ENCODE data around the gene MRPL52. TPM values are rescaled to one million over a fixed set of nuclear protein-coding genes. Genes with fewer than 3 reads are reported as not detected.
A peak's percentile ranks its signal among the peaks of the same experiment; 100 is the strongest.

The MRPL52 gene
- total and polyA plus RNA-seq, 9 donors: 54.3 to 85.8 (median 67.1) TPM

DNA sequence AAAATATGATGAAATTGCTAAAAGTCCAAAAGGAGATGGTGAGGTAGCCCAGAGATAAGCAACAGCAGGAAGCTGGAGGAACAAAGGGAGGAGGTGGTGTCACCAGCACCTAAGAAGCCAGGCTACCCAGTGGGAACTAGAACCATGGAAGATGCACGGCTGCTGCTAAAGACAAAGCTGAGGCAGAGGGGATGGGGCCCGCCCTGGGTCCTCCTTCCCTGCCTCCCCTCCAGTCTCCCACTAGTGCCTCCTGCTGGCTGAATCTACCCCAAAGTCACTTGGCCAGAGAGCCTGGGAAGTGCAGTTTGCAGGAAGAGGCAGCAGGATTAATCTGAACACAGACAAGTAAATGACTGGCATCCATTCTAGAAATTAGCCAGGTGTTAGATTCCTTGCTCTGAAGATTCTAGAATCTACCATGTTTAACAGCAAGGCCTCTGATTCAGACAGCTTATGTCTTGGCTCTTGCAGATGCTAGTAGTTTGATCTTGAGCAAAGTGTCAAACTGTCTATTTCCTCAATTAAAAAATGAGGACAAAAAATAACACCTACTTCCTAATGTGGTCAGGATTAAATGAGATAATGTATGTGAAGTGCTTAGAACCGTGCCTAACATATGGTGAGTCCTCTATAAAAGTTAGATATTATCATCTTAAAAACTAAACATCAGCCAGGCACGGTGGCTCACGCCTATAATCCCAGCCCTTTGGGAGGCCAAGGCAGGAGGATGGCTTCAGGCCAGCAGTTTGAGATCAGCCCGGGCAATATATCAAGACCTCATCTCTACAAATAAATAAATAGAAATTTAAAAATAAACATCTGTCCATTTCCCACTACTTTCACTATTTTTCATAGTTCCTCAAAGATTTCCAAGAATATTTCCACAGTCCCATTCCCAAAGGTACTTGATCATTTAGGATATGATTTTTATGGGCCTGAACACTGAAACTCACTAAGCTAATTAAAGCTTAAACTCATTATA lies 36.0 kb downstream of the MRPL52 start:
- no peaks in the 10 kb centered on the region for H3K36me3 ChIP-seq (ENCODE audit: control insufficient read depth, insufficient read depth, low read length)
- DNase-seq: no peak
- 33% methylated on average over 1 of the region's 6 CpGs for WGBS (ENCODE audit: insufficient coverage)

DNA sequence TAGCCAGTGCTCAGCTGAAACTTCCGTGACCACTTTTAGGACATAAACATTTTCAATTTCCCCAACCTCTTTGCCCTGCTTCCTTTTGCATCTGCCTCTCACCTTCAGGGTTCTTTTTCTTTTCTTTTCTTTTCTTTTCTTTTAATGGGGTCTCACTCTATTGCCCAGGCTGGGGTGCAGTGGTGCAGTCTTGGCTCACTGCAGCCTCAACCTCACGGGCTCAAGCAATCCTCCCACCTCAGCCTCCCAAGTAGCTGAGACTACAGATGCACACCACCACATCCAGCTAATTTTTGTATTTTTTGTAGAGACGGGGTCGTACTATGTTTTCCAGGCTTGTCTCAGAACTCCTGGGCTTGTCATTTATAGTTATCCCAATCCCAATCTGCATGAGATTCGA lies 37.2 kb downstream of the MRPL52 start:
- WGBS (ENCODE audit: insufficient coverage): 100% methylated on average over 1 of the region's 5 CpGs
- Histone ChIP-seq H3K4me3 (ENCODE audit: low read length) (no peak overlapping the region), H3K36me3 (ENCODE audit: control insufficient read depth, insufficient read depth, low read length) (no peaks in the 10 kb centered on the region), H3K27ac (ENCODE audit: low read length) (no peak overlapping the region), H3K4me1 (ENCODE audit: control insufficient read depth, insufficient read depth, low read length) (peaks cover 7% of the 10 kb centered on the region), H3K27me3 (ENCODE audit: control insufficient read depth, insufficient read depth, low read length) (no peaks in the 10 kb centered on the region), H3K9me3 (replicated peaks; ENCODE audit: control insufficient read depth, low read depth, low read length) (no peaks in the 10 kb centered on the region)
- DNase-seq: no peak

More for the DNA sequence above, 36.0 kb downstream of the MRPL52 start:
- H3K27me3 ChIP-seq (ENCODE audit: control insufficient read depth, insufficient read depth, low read length): no peaks in the 10 kb centered on the region
- peaks cover 4% of the 10 kb centered on the region for H3K4me1 ChIP-seq (ENCODE audit: control insufficient read depth, insufficient read depth, low read length)
- no peak overlapping the region for H3K4me3 ChIP-seq (ENCODE audit: low read length)
- no peaks in the 10 kb centered on the region for H3K9me3 ChIP-seq (replicated peaks; ENCODE audit: control insufficient read depth, low read depth, low read length)
- H3K27ac ChIP-seq (ENCODE audit: low read length): no peak overlapping the region

DNA sequence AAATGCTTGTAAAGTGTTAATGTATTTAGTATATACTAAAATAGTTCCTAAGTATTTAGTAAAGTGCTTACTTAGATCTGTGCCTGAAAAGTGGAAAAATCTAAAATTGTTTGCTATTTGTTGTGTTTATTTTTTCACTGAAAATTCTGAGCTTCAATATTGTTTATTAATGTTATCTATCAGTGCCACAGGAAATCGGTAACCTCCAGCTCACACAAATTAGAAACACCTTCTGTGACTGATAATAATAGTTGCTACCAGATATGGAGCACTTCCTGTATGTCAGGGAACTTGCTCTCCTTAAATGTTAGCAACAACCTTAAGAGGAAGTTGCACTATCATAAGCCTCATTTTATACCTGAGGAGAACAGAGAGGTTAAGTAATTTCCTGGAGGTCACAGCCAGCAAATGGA lies 41.1 kb downstream of the MRPL52 start:
- Histone ChIP-seq H3K9me3 (replicated peaks; ENCODE audit: control insufficient read depth, low read depth, low read length) (no peaks in the 10 kb centered on the region), H3K4me1 (ENCODE audit: control insufficient read depth, insufficient read depth, low read length) (peaks cover 14% of the 10 kb centered on the region), H3K27me3 (ENCODE audit: control insufficient read depth, insufficient read depth, low read length) (no peaks in the 10 kb centered on the region), H3K27ac (ENCODE audit: low read length) (peak overlapping the region; percentile 97), H3K36me3 (ENCODE audit: control insufficient read depth, insufficient read depth, low read length) (peaks cover 25% of the 10 kb centered on the region), H3K4me3 (ENCODE audit: low read length) (peak overlapping the region; percentile 87)
- WGBS (ENCODE audit: insufficient coverage): no CpG with 5 or more reads among the region's 1 CpG
- no peak for DNase-seq

DNA sequence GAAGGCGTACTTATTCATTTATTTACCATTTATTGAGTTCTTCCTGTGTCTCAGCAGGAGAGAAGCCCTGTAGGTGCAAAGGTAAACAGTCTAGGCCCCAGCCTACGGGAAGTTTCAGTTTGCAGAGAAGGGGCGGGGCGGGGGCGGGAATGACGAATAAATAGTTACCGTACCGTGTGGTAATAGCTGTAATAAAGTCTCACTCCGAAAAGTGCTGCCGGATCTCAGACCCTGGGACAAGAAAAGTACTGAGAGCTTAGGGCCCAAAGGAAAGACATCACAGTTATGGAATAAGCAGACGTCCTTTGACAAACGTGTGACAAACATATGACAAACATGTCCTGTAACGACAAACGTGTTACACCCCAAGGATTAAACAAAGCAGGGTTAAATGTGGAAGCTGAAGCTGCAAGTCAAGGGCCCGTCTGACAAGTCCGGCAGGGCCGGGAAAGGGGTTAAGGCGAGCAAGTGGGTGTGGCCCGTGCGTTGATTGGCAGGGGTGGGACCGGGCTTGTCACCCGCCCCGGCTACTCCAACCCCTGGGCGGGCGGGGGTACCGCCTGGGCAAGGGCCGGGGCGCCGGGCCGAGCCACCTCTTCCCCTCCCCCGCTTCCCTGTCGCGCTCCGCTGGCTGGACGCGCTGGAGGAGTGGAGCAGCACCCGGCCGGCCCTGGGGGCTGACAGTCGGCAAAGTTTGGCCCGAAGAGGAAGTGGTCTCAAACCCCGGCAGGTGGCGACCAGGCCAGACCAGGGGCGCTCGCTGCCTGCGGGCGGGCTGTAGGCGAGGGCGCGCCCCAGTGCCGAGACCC lies 41.7 kb downstream of the MRPL52 start, which contains the start of gene LRP10:
Gene LRP10, plus strand, starts transcription at position 517 of the 809 bp plus-strand sequence. CDS start 564 bp downstream, outside the sequence.
- Histone ChIP-seq H3K4me3 (ENCODE audit: low read length) (peak within 1 kb of the TSS; percentile 87), H3K36me3 (ENCODE audit: control insufficient read depth, insufficient read depth, low read length) (peaks cover 31% of the 10 kb centered on the region), H3K4me1 (ENCODE audit: control insufficient read depth, insufficient read depth, low read length) (peaks cover 14% of the 10 kb centered on the region), H3K9me3 (replicated peaks; ENCODE audit: control insufficient read depth, low read depth, low read length) (no peaks in the 10 kb centered on the region), H3K27ac (ENCODE audit: low read length) (peak within 1 kb of the TSS; percentile 97), H3K27me3 (ENCODE audit: control insufficient read depth, insufficient read depth, low read length) (no peaks in the 10 kb centered on the region)
- DNase-seq: peak; percentile 97
- under 1% methylated on average over 45 of the region's 50 CpGs for WGBS (ENCODE audit: insufficient coverage)

DNA sequence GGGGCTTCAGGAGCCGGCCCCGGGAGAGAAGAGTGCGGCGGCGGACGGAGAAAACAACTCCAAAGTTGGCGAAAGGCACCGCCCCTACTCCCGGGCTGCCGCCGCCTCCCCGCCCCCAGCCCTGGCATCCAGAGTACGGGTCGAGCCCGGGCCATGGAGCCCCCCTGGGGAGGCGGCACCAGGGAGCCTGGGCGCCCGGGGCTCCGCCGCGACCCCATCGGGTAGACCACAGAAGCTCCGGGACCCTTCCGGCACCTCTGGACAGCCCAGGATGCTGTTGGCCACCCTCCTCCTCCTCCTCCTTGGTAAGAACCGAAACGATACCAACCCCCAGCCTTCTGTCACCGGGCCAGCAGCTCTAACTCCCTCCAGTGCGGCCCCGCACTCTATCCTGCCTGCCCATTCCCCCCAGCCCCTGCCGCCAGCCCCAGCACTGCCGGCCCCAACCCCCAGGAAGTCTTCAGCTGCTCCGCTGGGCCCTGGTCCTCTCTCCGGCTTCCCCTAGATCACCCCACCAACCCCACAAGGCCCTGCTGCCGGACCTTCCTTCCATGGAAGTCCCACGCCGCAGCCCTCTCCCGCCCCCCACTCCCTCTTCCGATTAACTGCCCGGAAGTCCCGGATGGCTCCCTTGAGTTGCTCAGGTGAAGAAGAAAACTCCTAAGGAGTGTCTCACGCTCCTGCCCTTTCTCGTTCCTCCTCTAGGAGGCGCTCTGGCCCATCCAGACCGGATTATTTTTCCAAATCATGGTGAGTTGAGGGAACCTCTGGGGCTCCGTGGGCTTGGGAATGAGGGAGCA lies 42.5 kb downstream of the MRPL52 start:
- peak overlapping the region; percentile 87 for H3K4me3 ChIP-seq (ENCODE audit: low read length)
- H3K4me1 ChIP-seq (ENCODE audit: control insufficient read depth, insufficient read depth, low read length): peaks cover 14% of the 10 kb centered on the region
- peaks cover 39% of the 10 kb centered on the region for H3K36me3 ChIP-seq (ENCODE audit: control insufficient read depth, insufficient read depth, low read length)
- peak; percentile 92 for DNase-seq
- 0% methylated on average over 42 of the region's 45 CpGs for WGBS (ENCODE audit: insufficient coverage)
- no peaks in the 10 kb centered on the region for H3K9me3 ChIP-seq (replicated peaks; ENCODE audit: control insufficient read depth, low read depth, low read length)
- peak overlapping the region; percentile 97 for H3K27ac ChIP-seq (ENCODE audit: low read length)
- no peaks in the 10 kb centered on the region for H3K27me3 ChIP-seq (ENCODE audit: control insufficient read depth, insufficient read depth, low read length)

DNA sequence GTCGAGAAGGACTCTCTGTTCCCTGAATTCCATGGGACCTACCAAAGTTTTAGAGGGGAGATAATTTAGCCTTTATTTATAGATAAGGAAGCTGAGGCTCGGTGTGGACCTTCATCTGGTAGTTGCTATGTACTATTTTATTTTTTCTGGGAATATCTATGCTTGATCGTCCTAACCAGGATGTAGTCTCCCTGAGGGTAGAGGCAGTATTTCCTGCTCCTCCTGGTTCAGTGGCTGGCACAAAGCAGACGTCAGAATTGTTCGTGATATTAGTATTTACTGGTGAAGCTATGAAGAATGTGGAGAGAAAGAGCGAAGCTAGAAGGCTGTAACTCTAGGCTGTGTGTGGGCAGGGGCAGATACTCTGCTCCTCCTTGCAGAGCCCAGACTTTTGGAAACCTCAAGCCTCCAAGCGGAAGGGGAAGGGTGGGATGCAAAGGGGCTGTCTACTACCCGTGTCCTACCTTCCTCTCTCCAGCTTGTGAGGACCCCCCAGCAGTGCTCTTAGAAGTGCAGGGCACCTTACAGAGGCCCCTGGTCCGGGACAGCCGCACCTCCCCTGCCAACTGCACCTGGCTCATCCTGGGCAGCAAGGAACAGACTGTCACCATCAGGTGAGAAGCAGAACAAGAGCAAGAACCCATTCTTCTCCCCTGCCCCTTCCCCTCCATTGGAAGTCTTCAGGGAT lies 43.3 kb downstream of the MRPL52 start:
- Histone ChIP-seq H3K27me3 (ENCODE audit: control insufficient read depth, insufficient read depth, low read length) (no peaks in the 10 kb centered on the region), H3K27ac (ENCODE audit: low read length) (peak overlapping the region; percentile 97), H3K4me3 (ENCODE audit: low read length) (peak overlapping the region; percentile 87), H3K4me1 (ENCODE audit: control insufficient read depth, insufficient read depth, low read length) (peaks cover 14% of the 10 kb centered on the region), H3K36me3 (ENCODE audit: control insufficient read depth, insufficient read depth, low read length) (peaks cover 46% of the 10 kb centered on the region), H3K9me3 (replicated peaks; ENCODE audit: control insufficient read depth, low read depth, low read length) (no peaks in the 10 kb centered on the region)
- DNase-seq: no peak
- 47% methylated on average over 6 of the region's 10 CpGs for WGBS (ENCODE audit: insufficient coverage)

DNA sequence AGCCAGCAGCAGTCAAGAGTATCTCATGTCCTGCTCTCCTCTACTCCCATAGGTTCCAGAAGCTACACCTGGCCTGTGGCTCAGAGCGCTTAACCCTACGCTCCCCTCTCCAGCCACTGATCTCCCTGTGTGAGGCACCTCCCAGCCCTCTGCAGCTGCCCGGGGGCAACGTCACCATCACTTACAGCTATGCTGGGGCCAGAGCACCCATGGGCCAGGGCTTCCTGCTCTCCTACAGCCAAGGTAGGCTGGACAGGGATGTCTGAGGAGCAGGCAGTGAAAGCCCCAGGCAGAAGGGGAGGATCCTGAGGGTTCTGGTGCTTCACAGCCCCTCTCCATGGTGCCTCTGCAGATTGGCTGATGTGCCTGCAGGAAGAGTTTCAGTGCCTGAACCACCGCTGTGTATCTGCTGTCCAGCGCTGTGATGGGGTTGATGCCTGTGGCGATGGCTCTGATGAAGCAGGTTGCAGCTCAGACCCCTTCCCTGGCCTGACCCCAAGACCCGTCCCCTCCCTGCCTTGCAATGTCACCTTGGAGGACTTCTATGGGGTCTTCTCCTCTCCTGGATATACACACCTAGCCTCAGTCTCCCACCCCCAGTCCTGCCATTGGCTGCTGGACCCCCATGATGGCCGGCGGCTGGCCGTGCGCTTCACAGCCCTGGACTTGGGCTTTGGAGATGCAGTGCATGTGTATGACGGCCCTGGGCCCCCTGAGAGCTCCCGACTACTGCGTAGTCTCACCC lies 45.5 kb downstream of the MRPL52 start:
- Histone ChIP-seq H3K4me1 (ENCODE audit: control insufficient read depth, insufficient read depth, low read length) (peaks cover 14% of the 10 kb centered on the region), H3K36me3 (ENCODE audit: control insufficient read depth, insufficient read depth, low read length) (peaks cover 54% of the 10 kb centered on the region), H3K9me3 (replicated peaks; ENCODE audit: control insufficient read depth, low read depth, low read length) (no peaks in the 10 kb centered on the region), H3K4me3 (ENCODE audit: low read length) (no peak overlapping the region), H3K27me3 (ENCODE audit: control insufficient read depth, insufficient read depth, low read length) (no peaks in the 10 kb centered on the region), H3K27ac (ENCODE audit: low read length) (no peak overlapping the region)
- no peak for DNase-seq
- 89% methylated on average over 15 of the region's 15 CpGs for WGBS (ENCODE audit: insufficient coverage)

DNA sequence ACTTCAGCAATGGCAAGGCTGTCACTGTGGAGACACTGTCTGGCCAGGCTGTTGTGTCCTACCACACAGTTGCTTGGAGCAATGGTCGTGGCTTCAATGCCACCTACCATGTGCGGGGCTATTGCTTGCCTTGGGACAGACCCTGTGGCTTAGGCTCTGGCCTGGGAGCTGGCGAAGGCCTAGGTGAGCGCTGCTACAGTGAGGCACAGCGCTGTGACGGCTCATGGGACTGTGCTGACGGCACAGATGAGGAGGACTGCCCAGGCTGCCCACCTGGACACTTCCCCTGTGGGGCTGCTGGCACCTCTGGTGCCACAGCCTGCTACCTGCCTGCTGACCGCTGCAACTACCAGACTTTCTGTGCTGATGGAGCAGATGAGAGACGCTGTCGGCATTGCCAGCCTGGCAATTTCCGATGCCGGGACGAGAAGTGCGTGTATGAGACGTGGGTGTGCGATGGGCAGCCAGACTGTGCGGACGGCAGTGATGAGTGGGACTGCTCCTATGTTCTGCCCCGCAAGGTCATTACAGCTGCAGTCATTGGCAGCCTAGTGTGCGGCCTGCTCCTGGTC lies 46.1 kb downstream of the MRPL52 start:
- peaks cover 54% of the 10 kb centered on the region for H3K36me3 ChIP-seq (ENCODE audit: control insufficient read depth, insufficient read depth, low read length)
- DNase-seq: no peak
- 94% methylated on average over 20 of the region's 20 CpGs for WGBS (ENCODE audit: insufficient coverage)

More for the DNA sequence above, 46.1 kb downstream of the MRPL52 start:
- Histone ChIP-seq H3K27ac (ENCODE audit: low read length) (no peak overlapping the region), H3K4me1 (ENCODE audit: control insufficient read depth, insufficient read depth, low read length) (peaks cover 10% of the 10 kb centered on the region), H3K9me3 (replicated peaks; ENCODE audit: control insufficient read depth, low read depth, low read length) (no peaks in the 10 kb centered on the region), H3K27me3 (ENCODE audit: control insufficient read depth, insufficient read depth, low read length) (no peaks in the 10 kb centered on the region), H3K4me3 (ENCODE audit: low read length) (no peak overlapping the region)
